WTC11 (cell line): ENCODE data around the gene SSTR5. TPM values are rescaled to one million over a fixed set of nuclear protein-coding genes. Genes with fewer than 3 reads are reported as not detected.

Experiments used
- ATAC-seq: fragments of 200-7000 bp; cut with Tn5 transposase; 2 replicates; pipeline ENCODE4 v1.10.0; 2021; ENCODE audit warnings: mild to moderate bottlenecking, moderate library complexity
- CTCF ChIA-PET: fragments of 300-600 bp; sonication (Branson Sonifier 250); formaldehyde crosslinking; loops from one replicate; lab custom pipeline; 2021; ENCODE audit warnings: antibody characterized with exemption; lab: Charles Lee
- POLR2A ChIA-PET: fragments of 350-600 bp; sonication (Branson Sonifier 250); formaldehyde crosslinking; loops from one replicate; lab custom pipeline; 2021; ENCODE audit warnings: antibody characterized with exemption; lab: Charles Lee
- DNase-seq: peaks from one replicate; pipeline ENCODE4 v3.0.0; 2021; ENCODE audit warnings: low spot score
- H3K27ac Mint-ChIP-seq: 2 replicates; pipeline ENCODE4 v1.8.0; 2021; ENCODE audit warnings: mixed read lengths
- H3K27me3 Mint-ChIP-seq: 2 replicates; pipeline ENCODE4 v1.8.0; 2021; ENCODE audit warnings: low read depth, mild to moderate bottlenecking, moderate library complexity, mixed read lengths
- H3K36me3 Mint-ChIP-seq: 2 replicates; pipeline ENCODE4 v1.8.0; 2021; ENCODE audit warnings: mixed read lengths
- H3K4me1 Mint-ChIP-seq: 2 replicates; pipeline ENCODE4 v1.8.0; 2022; ENCODE audit warnings: mixed read lengths
- H3K4me3 Mint-ChIP-seq: 2 replicates; pipeline ENCODE4 v1.8.0; 2021; ENCODE audit warnings: mild to moderate bottlenecking, moderate library complexity, mixed read lengths
- H3K9me3 Mint-ChIP-seq: 2 replicates; pipeline ENCODE4 v1.8.0; 2021; ENCODE audit warnings: mixed read lengths
- CBFB ChIP-seq: sonication (generic); formaldehyde crosslinking; IDR thresholded peaks from 2 replicates; pipeline ENCODE4 v1.8.1; 2022; ENCODE audit warnings: mild to moderate bottlenecking, low read depth, missing genetic modification reagents
- CREB1 ChIP-seq: sonication (generic); formaldehyde crosslinking; IDR thresholded peaks from 2 replicates; pipeline ENCODE4 v1.8.0; 2023; ENCODE audit warnings: mild to moderate bottlenecking, missing genetic modification reagents
- ETV6 ChIP-seq: sonication (generic); formaldehyde crosslinking; IDR thresholded peaks from 2 replicates; pipeline ENCODE4 v1.8.1; 2022; ENCODE audit warnings: mild to moderate bottlenecking, missing genetic modification reagents
- GRHL2 ChIP-seq: fragments of 250-450 bp; sonication (Bioruptor Pico); IDR thresholded peaks from 2 replicates; pipeline ENCODE4 v1.8.0; 2022; ENCODE audit warnings: mild to moderate bottlenecking, moderate library complexity; ENCODE audit not compliant: insufficient replicate concordance, severe bottlenecking
- IRF2 ChIP-seq: sonication (generic); formaldehyde crosslinking; IDR thresholded peaks from 2 replicates; pipeline ENCODE4 v1.8.0; 2022; ENCODE audit warnings: low read depth, missing genetic modification reagents, borderline replicate concordance
- JAZF1 ChIP-seq: fragments of 250-450 bp; sonication (Bioruptor Pico); IDR thresholded peaks from 2 replicates; pipeline ENCODE4 v1.9.0; 2021; ENCODE audit warnings: moderate library complexity, mild to moderate bottlenecking, inconsistent platforms
- SMAD3 ChIP-seq: sonication (generic); formaldehyde crosslinking; IDR thresholded peaks from 2 replicates; pipeline ENCODE4 v1.8.0; 2022; ENCODE audit warnings: missing genetic modification reagents, mild to moderate bottlenecking, borderline replicate concordance
- SMAD4 ChIP-seq: sonication (generic); formaldehyde crosslinking; IDR thresholded peaks from 2 replicates; pipeline ENCODE4 v1.8.0; 2022; ENCODE audit warnings: mild to moderate bottlenecking, missing genetic modification reagents
- USF1 ChIP-seq: sonication (generic); formaldehyde crosslinking; IDR thresholded peaks from 2 replicates; pipeline ENCODE4 v1.8.0; 2022; ENCODE audit warnings: mild to moderate bottlenecking, missing genetic modification reagents
- ZBTB43 ChIP-seq: sonication (generic); formaldehyde crosslinking; IDR thresholded peaks from 2 replicates; pipeline ENCODE4 v1.8.1; 2023; ENCODE audit warnings: mild to moderate bottlenecking, missing genetic modification reagents
- ZNF232 ChIP-seq: sonication (generic); formaldehyde crosslinking; IDR thresholded peaks from 2 replicates; pipeline ENCODE4 v1.8.0; 2022; ENCODE audit warnings: mild to moderate bottlenecking, missing genetic modification reagents
- ZNF396 ChIP-seq: fragments of 250-450 bp; sonication (Bioruptor Pico); IDR thresholded peaks from 2 replicates; pipeline ENCODE4 v1.8.0; 2021; ENCODE audit warnings: mild to moderate bottlenecking, moderate library complexity, borderline replicate concordance
- ZNF512 ChIP-seq: sonication (generic); formaldehyde crosslinking; IDR thresholded peaks from 2 replicates; pipeline ENCODE4 v1.8.1; 2022; ENCODE audit warnings: missing genetic modification reagents, borderline replicate concordance
- ZNF671 ChIP-seq: fragments of 250-450 bp; sonication (Bioruptor Pico); IDR thresholded peaks from 2 replicates; pipeline ENCODE4 v1.8.0; 2021; ENCODE audit warnings: mild to moderate bottlenecking
- ZSCAN18 ChIP-seq: fragments of 250-450 bp; sonication (Bioruptor Pico); IDR thresholded peaks from 2 replicates; pipeline ENCODE4 v2.1.2; 2022; ENCODE audit warnings: mild to moderate bottlenecking, moderate library complexity
- total RNA-seq: library from RNA; stranded (reverse); gene quantifications from 3 replicates; pipeline ENCODE4 v1.2.3, GENCODE V29; 2021
- TF ChIP-seq, protein P1 (sequence below): fragments of 200-600 bp; IDR thresholded peaks from 2 replicates; pipeline ENCODE4 v1.8.0; 2022; ENCODE audit warnings: antibody characterized with exemption

SSTR5 gene
- total RNA-seq, 1 experiment from 2014 or later: 0.61 TPM

DNA sequence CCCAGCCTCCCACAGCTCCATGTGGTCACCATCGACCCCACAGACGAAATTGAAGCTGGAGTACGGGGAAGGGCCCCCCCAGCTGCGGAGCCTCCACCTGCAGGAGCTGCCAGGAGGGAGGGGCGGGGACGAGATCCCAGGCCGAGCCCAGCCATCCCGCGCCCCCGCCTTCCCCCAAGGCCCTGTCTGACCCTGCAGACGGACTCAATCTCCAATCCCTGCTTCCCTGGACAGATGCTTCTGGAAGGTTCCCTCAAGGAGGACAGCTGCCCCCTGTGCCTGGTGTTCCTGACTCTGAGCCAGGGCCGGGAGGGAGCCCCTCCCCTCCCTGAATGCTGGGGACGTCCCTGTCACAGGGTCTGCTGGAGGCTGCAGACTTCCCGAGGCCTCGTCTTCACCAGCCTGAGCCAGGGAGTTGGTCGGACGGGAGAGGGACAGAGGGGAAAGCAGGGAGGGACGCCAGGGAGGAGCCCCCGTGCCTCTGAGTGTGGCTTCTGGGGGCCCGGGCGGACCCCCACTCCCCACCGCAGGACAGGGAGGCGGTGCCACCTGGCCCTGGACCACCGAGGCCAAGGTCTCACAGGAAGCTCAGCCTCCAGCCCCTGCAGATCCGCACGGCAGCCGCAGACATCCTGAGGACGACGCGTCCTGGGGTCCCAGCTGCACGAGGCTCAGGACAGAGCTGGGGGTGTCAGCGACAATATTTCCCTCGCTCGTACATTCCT lies 44.8 kb downstream of the SSTR5 start:
- ChIA-PET POLR2A (no interaction called here), CTCF (interaction anchor here (0.5 to 1.5 kb wide), 3 partner anchors 11 to 18 kb away, joined by 3 to 5 read pairs (median 4); no protein-coding TSS in a partner anchor)
- Mint-ChIP-seq H3K36me3 (no peaks in the 10 kb centered on the region), H3K9me3 (no peaks in the 10 kb centered on the region), H3K4me1 (no peaks in the 10 kb centered on the region), H3K27me3 (peaks cover 5% of the 10 kb centered on the region; the same call in 1 of the 2 replicates), H3K27ac (no peak overlapping the region), H3K4me3 (no peak overlapping the region)
- DNase-seq: no peak
- ATAC-seq: no peak
- no peak for TF ChIP-seq ZNF396 (CRISPR knock-in tag)

DNA sequence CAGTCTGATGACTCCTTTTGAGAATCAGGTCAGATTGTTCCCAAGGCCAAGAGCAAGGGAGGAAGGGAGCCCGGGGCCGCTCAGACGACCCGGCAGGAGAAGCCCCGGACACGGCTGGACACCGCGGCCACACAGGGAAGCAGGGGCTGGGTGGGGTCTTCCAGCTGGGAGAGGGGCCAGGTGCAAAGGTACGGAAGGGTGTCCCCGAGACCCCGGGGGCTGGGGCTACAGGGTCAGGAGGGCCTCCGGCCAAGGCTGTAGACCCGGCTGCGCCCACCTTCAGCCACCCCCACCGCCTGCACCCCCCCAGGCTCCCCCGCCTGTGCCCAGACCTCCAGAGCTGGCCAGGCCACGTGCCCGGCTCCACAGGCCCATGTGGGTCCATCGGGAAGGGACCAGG lies 45.4 kb downstream of the SSTR5 start:
- no peak for ATAC-seq
- ChIA-PET POLR2A (no interaction called here), CTCF (interaction anchor here (0.9 to 1.5 kb wide), 2 partner anchors 12 to 15 kb away, joined by 3 to 5 read pairs; no protein-coding TSS in a partner anchor)
- TF ChIP-seq SMAD3 (CRISPR knock-in tag) (no peak), ZNF512 (CRISPR knock-in tag) (no peak), ZNF396 (CRISPR knock-in tag) (no peak), JAZF1 (CRISPR knock-in tag) (no peak), CBFB (CRISPR knock-in tag) (no peak), IRF2 (CRISPR knock-in tag) (no peak), GRHL2 (CRISPR knock-in tag) (no peak), SMAD4 (CRISPR knock-in tag) (no peak), ZNF671 (no peak), ZBTB43 (CRISPR knock-in tag) (no peak), ZNF232 (CRISPR knock-in tag) (no peak), ETV6 (CRISPR knock-in tag) (no peak), CREB1 (no peak), USF1 (CRISPR knock-in tag) (no peak), ZSCAN18 (CRISPR knock-in tag) (no peak)
- TF ChIP-seq, protein P1, sequence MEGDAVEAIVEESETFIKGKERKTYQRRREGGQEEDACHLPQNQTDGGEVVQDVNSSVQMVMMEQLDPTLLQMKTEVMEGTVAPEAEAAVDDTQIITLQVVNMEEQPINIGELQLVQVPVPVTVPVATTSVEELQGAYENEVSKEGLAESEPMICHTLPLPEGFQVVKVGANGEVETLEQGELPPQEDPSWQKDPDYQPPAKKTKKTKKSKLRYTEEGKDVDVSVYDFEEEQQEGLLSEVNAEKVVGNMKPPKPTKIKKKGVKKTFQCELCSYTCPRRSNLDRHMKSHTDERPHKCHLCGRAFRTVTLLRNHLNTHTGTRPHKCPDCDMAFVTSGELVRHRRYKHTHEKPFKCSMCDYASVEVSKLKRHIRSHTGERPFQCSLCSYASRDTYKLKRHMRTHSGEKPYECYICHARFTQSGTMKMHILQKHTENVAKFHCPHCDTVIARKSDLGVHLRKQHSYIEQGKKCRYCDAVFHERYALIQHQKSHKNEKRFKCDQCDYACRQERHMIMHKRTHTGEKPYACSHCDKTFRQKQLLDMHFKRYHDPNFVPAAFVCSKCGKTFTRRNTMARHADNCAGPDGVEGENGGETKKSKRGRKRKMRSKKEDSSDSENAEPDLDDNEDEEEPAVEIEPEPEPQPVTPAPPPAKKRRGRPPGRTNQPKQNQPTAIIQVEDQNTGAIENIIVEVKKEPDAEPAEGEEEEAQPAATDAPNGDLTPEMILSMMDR: no peak
- H3K36me3 Mint-ChIP-seq: no peaks in the 10 kb centered on the region
- H3K27me3 Mint-ChIP-seq: peaks cover 5% of the 10 kb centered on the region; the same call in 1 of the 2 replicates
- no peaks in the 10 kb centered on the region for H3K4me1 Mint-ChIP-seq
- H3K4me3 Mint-ChIP-seq: no peak overlapping the region
- DNase-seq: no peak
- no peak overlapping the region for H3K27ac Mint-ChIP-seq
- H3K9me3 Mint-ChIP-seq: no peaks in the 10 kb centered on the region
